Urothelium cell line (cell line): ENCODE measurements around the gene TMEM131L.
"Not testable (repeated sequence)": the region's sequence is repeated elsewhere in the genome, so short reads cannot be mapped to it uniquely, and the experiment has no call there.

Experiments used
- DNase-seq: peaks from one replicate; pipeline ENCODE4 v3.0.0; 2011; ENCODE audit warnings: low spot score, mixed read lengths
- FAIRE-seq: peaks from 2 replicates; lab custom pipeline; 2011; peaks lifted over from hg19 to GRCh38; lab: Jason Lieb, UNC

TMEM131L gene

GRCh38 chr4:153602758-153603157, 136.6 kb downstream of the TMEM131L start:
- no peak for FAIRE-seq
- no peak for DNase-seq

- DNase-seq (no peak), FAIRE-seq (no peak)
These were observed 137.1 kb downstream of the TMEM131L start for GRCh38 chr4:153603258-153603657.

GRCh38 chr4:153603835-153604234, 137.7 kb downstream of the TMEM131L start:
- FAIRE-seq (no peak), DNase-seq (no peak)

GRCh38 chr4:153609070-153609469, 142.9 kb downstream of the TMEM131L start:
- not testable (repeated sequence) for FAIRE-seq, DNase-seq

- DNase-seq (no peak), FAIRE-seq (no peak)
These were observed 144.6 kb downstream of the TMEM131L start for GRCh38 chr4:153610623-153611376.

GRCh38 chr4:153611679-153612078, 145.5 kb downstream of the TMEM131L start:
- FAIRE-seq = no peak

GRCh38 chr4:153612878-153613277, 146.7 kb downstream of the TMEM131L start:
- DNase-seq (no peak), FAIRE-seq (no peak)

More at GRCh38 chr4:153611679-153612078, 145.5 kb downstream of the TMEM131L start:
- no peak for DNase-seq

- DNase-seq = no peak
- no peak for FAIRE-seq
These were observed 149.9 kb downstream of the TMEM131L start for GRCh38 chr4:153616006-153616555.

GRCh38 chr4:153618833-153619232, 152.7 kb downstream of the TMEM131L start:
- no peak for DNase-seq
- no peak for FAIRE-seq

GRCh38 chr4:153619811-153620210, 153.7 kb downstream of the TMEM131L start:
- no peak for DNase-seq
- FAIRE-seq = no peak

- no peak for FAIRE-seq
- no peak for DNase-seq
These were observed 154.2 kb downstream of the TMEM131L start for GRCh38 chr4:153620352-153620751.

- DNase-seq (no peak), FAIRE-seq (no peak)
These were observed 155.9 kb downstream of the TMEM131L start for GRCh38 chr4:153622093-153622492.

- no peak for FAIRE-seq
- no peak for DNase-seq
These were observed 156.6 kb downstream of the TMEM131L start for GRCh38 chr4:153622778-153623240.

GRCh38 chr4:153623491-153623890, 157.3 kb downstream of the TMEM131L start:
- no peak for FAIRE-seq
- no peak for DNase-seq

- FAIRE-seq (no peak), DNase-seq (no peak)
These were observed 162.7 kb downstream of the TMEM131L start for GRCh38 chr4:153628796-153629315.

- DNase-seq (no peak), FAIRE-seq (no peak)
These were observed 163.6 kb downstream of the TMEM131L start for GRCh38 chr4:153629776-153630175.

- no peak for FAIRE-seq
- DNase-seq = peak; percentile 40
These were observed 168.7 kb downstream of the TMEM131L start for GRCh38 chr4:153634738-153635353.

GRCh38 chr4:153635846-153636245, 169.7 kb downstream of the TMEM131L start:
- FAIRE-seq = no peak
- no peak for DNase-seq

GRCh38 chr4:153637201-153637600, 171.0 kb downstream of the TMEM131L start:
- DNase-seq = no peak
- no peak for FAIRE-seq

GRCh38 chr4:153638011-153638410, 171.9 kb downstream of the TMEM131L start:
- no peak for FAIRE-seq

GRCh38 chr4:153638999-153639398, 172.8 kb downstream of the TMEM131L start:
- FAIRE-seq = no peak
- no peak for DNase-seq

More at GRCh38 chr4:153638011-153638410, 171.9 kb downstream of the TMEM131L start:
- no peak for DNase-seq
